Keratinocyte (primary cell): ENCODE results near the gene GPR176.

Source experiments
- CTCF ChIP-seq, 3 experiments: IDR thresholded peaks in 1 of 3; conservative IDR thresholded peaks in 1 of 3; optimal IDR thresholded peaks in 1 of 3; 2 replicates in 2 of 3; 3 replicates in 1 of 3; pipeline versions ENCODE3 to v1.5.1; 2011; ENCODE audit warnings: low read length in 3 of 3, mild to moderate bottlenecking in 3 of 3, moderate library complexity in 2 of 3, control low read depth in 1 of 3, inconsistent platforms in 1 of 3; ENCODE audit not compliant: insufficient read depth in 2 of 3; ENCODE audit errors: extremely low read depth in 1 of 3
- EZH2 ChIP-seq: IDR thresholded peaks from one replicate; pipeline ENCODE4 v1.6.1; 2012; ENCODE audit warnings: inconsistent platforms, mild to moderate bottlenecking, low read length, moderate library complexity

GRCh38 chr15:39797407-39797806 lies 122.7 kb downstream of the GPR176 start:
- TF ChIP-seq CTCF (optimal IDR thresholded peaks at IDR 0.05 in 1 of 3, IDR thresholded peaks at IDR 0.05 in 1 of 3, conservative IDR thresholded peaks at IDR 0.05 in 1 of 3; ENCODE audit: extremely low read depth in 1 of 3, insufficient read depth in 2 of 3, low read length in 3 of 3) = no peak
- no peak for TF ChIP-seq EZH2
